ENCODE measurements around the gene ANKRD11. TPM values are rescaled to one million over a fixed set of nuclear protein-coding genes. Genes with fewer than 3 reads are reported as not detected.

Gene ANKRD11
- polyA plus RNA-seq, 6 donors from 2014 or later, result 0.78 to 24.8 (median 10.1) TPM

GRCh38 chr16:89361751-89362539 lies 128.4 kb downstream of the ANKRD11 start:
- ATAC-seq (ENCODE audit: low read depth in 2 of 2), result peak; percentile 15 to 19
- no peaks in the 10 kb centered on the region for H3K36me3 Mint-ChIP-seq

GRCh38 chr16:89360760-89361435 lies 129.5 kb downstream of the ANKRD11 start:
- peak; percentile 78 for DNase-seq
- Mint-ChIP-seq H3K36me3 (no peaks in the 10 kb centered on the region), H3K9me3 (no peaks in the 10 kb centered on the region), H3K4me3 (peak overlapping the region; percentile 19 to 83 (median 74)), H3K27me3 (no peaks in the 10 kb centered on the region), H3K4me1 (peaks cover 68 to 97% (median 73%) of the 10 kb centered on the region in 3 donors), H3K27ac (peak overlapping the region; percentile 25 to 94 (median 85))
- peak; percentile 86 to 90 for ATAC-seq (ENCODE audit: low read depth in 2 of 2)

More at GRCh38 chr16:89361751-89362539, 128.4 kb downstream of the ANKRD11 start:
- H3K4me1 Mint-ChIP-seq, result peaks cover 73 to 97% (median 79%) of the 10 kb centered on the region in 3 donors
- peak overlapping the region; percentile 25 to 94 (median 87) for H3K27ac Mint-ChIP-seq
- H3K9me3 Mint-ChIP-seq, result no peaks in the 10 kb centered on the region
- no peaks in the 10 kb centered on the region for H3K27me3 Mint-ChIP-seq
- H3K4me3 Mint-ChIP-seq, result peak overlapping the region; percentile 22 to 83 (median 73)
- peak; percentile 36 for DNase-seq

DNA sequence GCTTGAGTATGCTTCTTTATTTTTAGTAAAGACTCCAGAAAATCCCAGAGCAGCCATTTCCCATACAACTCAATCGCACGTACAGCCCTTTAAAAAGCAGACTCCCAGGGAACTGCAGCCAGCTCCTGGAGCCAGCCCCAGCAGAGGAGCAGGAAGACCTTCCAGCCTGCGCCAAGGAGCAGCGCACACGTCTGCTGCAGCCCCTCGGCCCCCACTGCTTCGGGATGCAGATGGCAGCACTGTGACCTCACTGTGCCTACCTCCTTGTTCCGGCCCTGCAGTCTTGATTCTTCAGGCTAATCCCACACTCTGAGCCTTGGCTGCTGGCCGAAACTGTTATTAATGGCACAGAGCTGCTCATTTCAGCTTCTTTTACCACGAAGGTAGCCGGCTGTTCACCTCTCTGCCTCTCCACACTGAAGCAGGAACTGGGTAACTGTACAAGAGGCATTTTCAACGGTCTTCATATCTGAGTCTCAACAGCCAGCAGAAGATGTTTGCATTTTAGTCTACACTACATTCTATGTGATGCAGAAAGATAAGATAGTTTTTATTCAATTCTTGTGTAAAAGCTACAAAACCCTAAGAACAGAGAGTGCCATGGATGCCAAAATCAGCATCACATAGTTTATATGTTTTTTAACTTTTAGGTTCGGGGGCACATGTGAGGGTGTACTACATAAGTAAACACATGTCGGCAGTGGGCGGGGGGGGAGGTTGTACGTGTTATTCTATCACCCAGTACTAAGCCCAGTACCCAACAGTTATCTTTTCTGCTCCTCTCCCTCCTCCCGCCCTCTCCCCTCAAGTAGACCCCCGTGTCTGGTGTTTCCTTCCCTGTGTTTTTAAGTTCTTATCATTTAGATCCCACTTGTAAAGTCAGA lies 130.9 kb downstream of the ANKRD11 start:
- ATAC-seq (ENCODE audit: low read depth in 2 of 2) (no peak), DNase-seq (no peak)
- Mint-ChIP-seq H3K27ac (peak overlapping the region; percentile 29 to 89 (median 74)), H3K36me3 (no peaks in the 10 kb centered on the region), H3K27me3 (no peaks in the 10 kb centered on the region), H3K9me3 (no peaks in the 10 kb centered on the region), H3K4me3 (peak overlapping the region in 7 of 8 donors; percentile 9 to 88 (median 68)), H3K4me1 (peaks cover 60 to 91% (median 77%) of the 10 kb centered on the region in 3 donors)

DNA sequence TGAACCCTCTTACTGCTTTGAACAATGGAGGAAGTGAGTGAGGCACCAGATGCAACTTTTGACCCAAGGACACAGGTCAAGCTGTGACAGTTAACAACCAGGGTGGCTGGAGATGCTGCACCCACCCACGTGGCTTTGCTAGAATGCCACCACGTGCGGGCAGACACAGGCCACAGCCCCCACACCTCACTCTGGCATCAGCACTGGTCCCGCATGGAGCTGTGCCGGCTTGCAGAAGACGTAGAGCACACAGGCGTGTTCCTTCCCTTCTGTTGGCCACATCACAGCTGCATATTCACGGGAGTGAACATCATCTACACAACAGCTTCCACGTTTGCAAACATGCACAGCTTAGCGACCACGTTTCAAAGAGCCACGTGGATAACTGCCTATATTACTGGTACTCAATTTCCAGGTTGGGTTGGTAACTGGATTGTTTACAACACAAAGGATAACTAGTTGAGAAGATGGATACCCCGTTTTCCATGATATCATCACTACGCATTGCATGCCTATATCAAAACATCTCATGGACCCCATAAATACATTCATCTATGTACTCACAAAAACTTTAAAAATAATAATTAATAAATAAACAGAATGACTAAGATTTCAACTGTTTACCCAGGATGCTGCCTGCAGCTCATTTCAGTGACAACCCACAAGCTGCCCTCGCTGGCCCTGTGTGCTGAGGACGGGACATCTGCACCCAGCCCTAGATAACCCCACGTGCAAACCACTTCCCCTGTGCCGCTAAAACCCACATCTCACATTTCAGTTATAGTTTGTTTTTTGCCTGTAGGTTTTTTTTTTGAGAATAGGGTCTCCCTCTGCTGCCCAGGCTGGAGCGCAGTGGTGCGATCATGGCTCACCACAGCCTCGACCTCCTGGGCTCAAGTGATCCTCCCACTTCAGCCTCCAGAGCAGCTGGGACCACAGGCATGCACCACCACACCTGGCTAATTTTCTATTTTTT lies 132.0 kb downstream of the ANKRD11 start:
- peaks cover 49 to 90% (median 73%) of the 10 kb centered on the region in 3 donors for H3K4me1 Mint-ChIP-seq
- no peaks in the 10 kb centered on the region for H3K36me3 Mint-ChIP-seq
- H3K9me3 Mint-ChIP-seq, result no peaks in the 10 kb centered on the region
- H3K4me3 Mint-ChIP-seq, result peak overlapping the region; percentile 16 to 88 (median 71)
- no peak for ATAC-seq (ENCODE audit: low read depth in 2 of 2)
- peak; percentile 35 for DNase-seq
- no peaks in the 10 kb centered on the region for H3K27me3 Mint-ChIP-seq
- peak overlapping the region in 5 of 6 donors; percentile 56 to 89 (median 80) for H3K27ac Mint-ChIP-seq

- Mint-ChIP-seq H3K36me3 (no peaks in the 10 kb centered on the region), H3K27ac (peak overlapping the region in 2 of 6 donors; percentile 72 to 89), H3K9me3 (no peaks in the 10 kb centered on the region), H3K27me3 (no peaks in the 10 kb centered on the region), H3K4me3 (peak overlapping the region; percentile 16 to 86 (median 64)), H3K4me1 (peaks cover 51 to 91% (median 70%) of the 10 kb centered on the region in 3 donors)
- peak; percentile 24 for DNase-seq
- ATAC-seq (ENCODE audit: low read depth in 2 of 2), result peak; percentile 18 to 20
These were observed 133.1 kb downstream of the ANKRD11 start for GRCh38 chr16:89357055-89357816.

- Mint-ChIP-seq H3K4me3 (peak overlapping the region in 1 of 8 donors; percentile 43), H3K36me3 (no peaks in the 10 kb centered on the region), H3K9me3 (no peaks in the 10 kb centered on the region), H3K27ac (peak overlapping the region in 1 of 6 donors; percentile 83), H3K27me3 (no peaks in the 10 kb centered on the region), H3K4me1 (peaks cover 50 to 91% (median 70%) of the 10 kb centered on the region in 3 donors)
- DNase-seq (no peak), ATAC-seq (ENCODE audit: low read depth in 2 of 2) (no peak)
These were observed 134.7 kb downstream of the ANKRD11 start for GRCh38 chr16:89355686-89356085.

DNA sequence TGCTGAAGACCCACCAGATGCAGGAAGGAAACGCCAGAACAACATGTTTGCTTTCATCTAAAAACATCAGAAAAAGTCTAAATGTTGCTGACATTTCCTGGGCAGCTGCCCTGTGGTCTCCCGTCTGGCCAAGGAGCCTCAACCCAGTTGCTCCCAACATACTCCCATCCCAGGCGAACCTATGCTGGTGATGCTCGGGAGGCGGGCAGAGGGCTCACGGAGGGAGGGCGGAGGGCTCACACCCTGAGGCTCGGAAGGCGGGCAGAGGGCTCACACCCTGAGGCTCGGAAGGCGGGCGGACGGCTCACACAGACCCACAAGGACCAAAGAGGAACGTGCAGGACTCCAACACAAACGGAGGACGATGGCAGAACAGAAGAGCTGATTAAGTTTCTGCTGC lies 135.4 kb downstream of the ANKRD11 start:
- Mint-ChIP-seq H3K4me1 (peaks cover 51 to 90% (median 70%) of the 10 kb centered on the region in 3 donors), H3K36me3 (no peaks in the 10 kb centered on the region), H3K4me3 (peak overlapping the region in 1 of 8 donors; percentile 10), H3K9me3 (no peaks in the 10 kb centered on the region), H3K27me3 (no peaks in the 10 kb centered on the region), H3K27ac (peak overlapping the region in 1 of 6 donors; percentile 83)
- ATAC-seq (ENCODE audit: low read depth in 2 of 2) (no peak), DNase-seq (no peak)

DNA sequence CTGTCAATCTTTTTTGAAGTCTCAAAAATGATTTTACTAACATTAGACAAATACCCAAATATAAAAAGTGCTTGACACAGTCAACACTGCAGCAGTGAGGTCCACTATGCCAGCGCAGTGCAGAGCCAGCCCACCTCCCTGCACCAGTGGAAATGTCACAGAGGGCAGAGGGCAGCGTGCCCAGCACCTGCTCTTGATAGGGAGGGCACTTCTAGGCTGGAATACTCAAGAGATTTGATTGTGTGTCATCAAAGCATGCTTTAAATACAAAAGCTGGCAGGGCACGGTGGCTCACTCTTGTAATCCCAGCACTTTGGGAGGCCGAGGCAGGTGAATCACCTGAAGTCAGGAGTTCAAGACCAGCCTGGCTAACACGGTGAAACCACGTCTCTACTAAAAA lies 136.0 kb downstream of the ANKRD11 start:
- ATAC-seq (ENCODE audit: low read depth in 2 of 2) (no peak), DNase-seq (no peak)
- Mint-ChIP-seq H3K27me3 (no peaks in the 10 kb centered on the region), H3K4me3 (no peak overlapping the region), H3K27ac (peak overlapping the region in 2 of 6 donors; percentile 19 to 54), H3K4me1 (peaks cover 50 to 90% (median 69%) of the 10 kb centered on the region in 3 donors), H3K36me3 (no peaks in the 10 kb centered on the region), H3K9me3 (no peaks in the 10 kb centered on the region)

DNA sequence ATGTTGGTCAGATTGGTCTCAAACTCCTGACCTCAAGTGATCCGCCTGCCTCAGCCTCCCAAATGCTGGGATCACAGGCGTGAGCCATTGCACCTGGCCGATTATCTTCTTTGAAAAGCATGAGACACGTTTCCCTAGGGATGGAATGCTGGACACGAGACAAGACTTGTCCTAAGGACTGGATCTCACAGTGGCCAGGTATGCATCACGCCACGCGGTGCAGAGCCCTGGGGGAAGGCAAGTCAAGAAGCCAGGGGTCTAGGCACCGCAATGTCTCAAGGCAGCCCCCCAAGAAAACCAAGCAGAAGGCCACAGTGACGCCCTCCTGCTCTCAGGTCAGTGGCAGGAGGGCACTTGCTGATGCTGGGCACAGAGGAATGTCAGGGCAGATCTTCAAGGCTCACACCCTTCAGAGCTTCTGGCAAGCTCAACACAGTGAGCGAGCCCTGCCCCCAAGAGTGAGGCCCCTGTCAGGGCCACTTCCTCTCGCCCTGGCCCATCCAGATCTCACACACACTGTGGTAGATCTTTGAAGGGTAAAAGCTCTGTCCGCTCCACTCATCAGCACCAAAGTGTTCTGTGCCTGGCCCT lies 138.2 kb downstream of the ANKRD11 start:
- no peaks in the 10 kb centered on the region for H3K27me3 Mint-ChIP-seq
- H3K4me3 Mint-ChIP-seq, result no peak overlapping the region
- DNase-seq (no peak), ATAC-seq (ENCODE audit: low read depth in 2 of 2) (no peak)
- H3K36me3 Mint-ChIP-seq, result no peaks in the 10 kb centered on the region
- no peak overlapping the region for H3K27ac Mint-ChIP-seq
- no peaks in the 10 kb centered on the region for H3K9me3 Mint-ChIP-seq
- peaks cover 43 to 81% (median 65%) of the 10 kb centered on the region in 3 donors for H3K4me1 Mint-ChIP-seq

GRCh38 chr16:89351645-89352044 lies 138.7 kb downstream of the ANKRD11 start:
- DNase-seq (no peak), ATAC-seq (ENCODE audit: low read depth in 2 of 2) (no peak)
- Mint-ChIP-seq H3K36me3 (peaks cover 0 to 3% of the 10 kb centered on the region in 2 donors), H3K4me3 (no peak overlapping the region), H3K27me3 (no peaks in the 10 kb centered on the region), H3K27ac (peak overlapping the region in 1 of 6 donors; percentile 76), H3K4me1 (peaks cover 43 to 81% (median 65%) of the 10 kb centered on the region in 3 donors), H3K9me3 (no peaks in the 10 kb centered on the region)

DNA sequence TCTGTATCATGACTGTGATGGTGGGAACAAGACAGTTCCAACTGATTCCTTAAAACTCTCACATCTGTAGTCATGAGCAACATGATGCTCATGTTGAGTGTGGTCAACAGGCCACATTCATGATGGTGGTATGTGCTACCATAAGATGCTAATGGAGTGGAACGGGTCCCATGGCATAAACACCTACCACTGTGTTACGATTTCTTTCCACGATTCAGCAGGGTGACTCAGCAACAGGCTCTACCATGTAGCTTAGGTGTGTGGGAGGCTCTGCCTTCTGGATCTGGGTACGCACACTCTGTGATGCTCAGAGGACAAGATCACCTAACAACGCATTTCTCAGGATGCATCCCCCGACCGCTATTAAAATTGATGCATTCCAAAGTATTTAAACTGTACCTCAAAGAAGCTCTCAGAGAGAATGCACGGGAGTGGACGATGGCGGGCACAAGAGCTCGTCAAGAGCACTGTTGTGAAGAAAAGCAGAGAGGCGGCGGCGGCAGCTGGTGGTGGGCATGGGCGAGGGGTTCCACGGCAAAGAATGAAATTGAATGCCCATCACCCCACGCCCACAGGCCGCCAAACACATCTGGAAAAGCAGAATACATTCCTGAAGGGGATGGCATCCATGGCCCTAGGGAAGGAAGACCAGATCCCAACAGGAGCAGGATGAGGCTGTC lies 139.5 kb downstream of the ANKRD11 start:
- no peaks in the 10 kb centered on the region for H3K9me3 Mint-ChIP-seq
- no peak overlapping the region for H3K4me3 Mint-ChIP-seq
- DNase-seq (no peak), ATAC-seq (ENCODE audit: low read depth in 2 of 2) (no peak)
- H3K36me3 Mint-ChIP-seq, result peaks cover 0 to 4% of the 10 kb centered on the region in 2 donors
- H3K4me1 Mint-ChIP-seq, result peaks cover 50 to 82% (median 73%) of the 10 kb centered on the region in 3 donors
- H3K27ac Mint-ChIP-seq, result peak overlapping the region in 2 of 6 donors; percentile 2 to 15
- H3K27me3 Mint-ChIP-seq, result no peaks in the 10 kb centered on the region
